Neural progenitor cell (in vitro differentiated cells): ENCODE measurements around the gene STPG1. TPM values are rescaled to one million over a fixed set of nuclear protein-coding genes. Genes with fewer than 3 reads are reported as not detected.
A peak's percentile ranks its signal among the peaks of the same experiment; 100 is the strongest.

ENCODE experiments used
- DNase-seq: peaks from one replicate; pipeline ENCODE4 v3.0.0-alpha.2; 2016; ENCODE audit warnings: low spot score
- H2AFZ ChIP-seq: fragments of 200-600 bp; sonication (generic); replicated peaks from 2 replicates; pipeline ENCODE4 v1.6.1; 2016; ENCODE audit warnings: antibody characterized with exemption
- H3F3A ChIP-seq: fragments of 200-600 bp; sonication (generic); 2 replicates; pipeline ENCODE4 v1.6.1; 2016; ENCODE audit warnings: antibody characterized with exemption, low read depth
- H3K27ac ChIP-seq: fragments of 200-600 bp; sonication (generic); 2 replicates; pipeline ENCODE4 v1.5.1; 2016; ENCODE audit warnings: mild to moderate bottlenecking
- H3K27me3 ChIP-seq: fragments of 200-600 bp; sonication (generic); 2 replicates; pipeline ENCODE4 v1.6.1; 2016; ENCODE audit warnings: mild to moderate bottlenecking, moderate library complexity
- H3K36me3 ChIP-seq: fragments of 200-600 bp; sonication (generic); 2 replicates; pipeline ENCODE4 v1.5.1; 2016
- H3K4me1 ChIP-seq: fragments of 200-600 bp; sonication (generic); 2 replicates; pipeline ENCODE4 v1.6.1; 2016; ENCODE audit warnings: mixed run types
- H3K4me2 ChIP-seq: fragments of 200-600 bp; sonication (generic); 2 replicates; pipeline ENCODE4 v1.6.1; 2016
- H3K4me3 ChIP-seq: fragments of 200-600 bp; sonication (generic); 2 replicates; pipeline ENCODE4 v1.5.1; 2016
- H3K79me2 ChIP-seq: fragments of 200-600 bp; sonication (generic); 2 replicates; pipeline ENCODE4 v1.6.1; 2016; ENCODE audit warnings: low read depth
- H3K9ac ChIP-seq: fragments of 200-600 bp; sonication (generic); 2 replicates; pipeline ENCODE4 v1.6.1; 2016
- H3K9me3 ChIP-seq: fragments of 200-600 bp; sonication (generic); 2 replicates; pipeline ENCODE4 v1.5.1; 2016; ENCODE audit warnings: low read depth
- H4K20me1 ChIP-seq: fragments of 200-600 bp; sonication (generic); 2 replicates; pipeline ENCODE4 v1.6.1; 2016; ENCODE audit warnings: low read depth
- H3K27ac Mint-ChIP-seq: 3 replicates; pipeline ENCODE4 v1.8.0; 2021; ENCODE audit warnings: mixed read lengths
- H3K27me3 Mint-ChIP-seq: 2 replicates; pipeline ENCODE4 v1.8.0; 2022; ENCODE audit warnings: low read depth, mild to moderate bottlenecking, inconsistent platforms, moderate library complexity, mixed read lengths; ENCODE audit not compliant: insufficient read depth
- H3K36me3 Mint-ChIP-seq: 3 replicates; pipeline ENCODE4 v1.8.0; 2021; ENCODE audit warnings: mixed read lengths
- H3K4me1 Mint-ChIP-seq: 3 replicates; pipeline ENCODE4 v1.8.0; 2021; ENCODE audit warnings: mixed read lengths
- H3K4me3 Mint-ChIP-seq: 3 replicates; pipeline ENCODE4 v1.8.0; 2021; ENCODE audit warnings: mild to moderate bottlenecking, moderate library complexity, mixed read lengths
- H3K9me3 Mint-ChIP-seq: 3 replicates; pipeline ENCODE4 v1.8.0; 2020; ENCODE audit warnings: mixed read lengths
- CTCF ChIP-seq: fragments of 200-600 bp; sonication (generic); IDR thresholded peaks from 2 replicates; pipeline ENCODE4 v1.5.1; 2017; ENCODE audit warnings: antibody characterized with exemption, mild to moderate bottlenecking
- EZH2 ChIP-seq: fragments of 200-600 bp; sonication (generic); IDR thresholded peaks from 2 replicates; pipeline ENCODE4 v1.6.1; 2017; ENCODE audit warnings: antibody characterized with exemption, mild to moderate bottlenecking, moderate library complexity
- EZH2phosphoT487 ChIP-seq: fragments of 200-600 bp; sonication (generic); IDR thresholded peaks from 2 replicates; pipeline ENCODE4 v1.6.1; 2017; ENCODE audit warnings: antibody characterized with exemption
- total RNA-seq: library from RNA; depleted of rRNA; stranded (reverse); fragments of >200 nt; gene quantifications from 2 replicates; pipeline ENCODE4 v1.2.3, GENCODE V29; 2015; ENCODE audit warnings: low replicate concordance

The STPG1 gene
- total RNA-seq, 1 donor from 2014 or later, result 15.9 TPM

- no peaks in the 10 kb centered on the region for H3K79me2 ChIP-seq
- Mint-ChIP-seq H3K4me3 (no peak overlapping the region), H3K9me3 (no peaks in the 10 kb centered on the region), H3K4me1 (peaks cover 54% of the 10 kb centered on the region), H3K36me3 (no peaks in the 10 kb centered on the region), H3K27ac (peak overlapping the region; percentile 91), H3K27me3 (peaks cover 20% of the 10 kb centered on the region)
- no peaks in the 10 kb centered on the region for H3K9me3 ChIP-seq
- no peak overlapping the region for H3K4me3 ChIP-seq
- no peak for DNase-seq
- peak overlapping the region; percentile 41 for H3K4me2 ChIP-seq
- no peak overlapping the region for H3K27ac ChIP-seq
- peaks cover 21% of the 10 kb centered on the region for H3K4me1 ChIP-seq
- no peaks in the 10 kb centered on the region for H3K27me3 ChIP-seq
- TF ChIP-seq CTCF, result no peak
- no peaks in the 10 kb centered on the region for H4K20me1 ChIP-seq
- H3K36me3 ChIP-seq, result no peaks in the 10 kb centered on the region
- H3K9ac ChIP-seq, result no peak overlapping the region
- H2AFZ ChIP-seq, result peak overlapping the region; percentile 77
- no peaks in the 10 kb centered on the region for H3F3A ChIP-seq
Observed at GRCh38 chr1:24339996-24340395, 73.6 kb downstream of the STPG1 start.

GRCh38 chr1:24338447-24338846 is 75.1 kb downstream of the STPG1 start:
- Mint-ChIP-seq H3K27me3 (peaks cover 16% of the 10 kb centered on the region), H3K27ac (no peak overlapping the region), H3K36me3 (no peaks in the 10 kb centered on the region), H3K4me1 (peaks cover 58% of the 10 kb centered on the region), H3K4me3 (no peak overlapping the region), H3K9me3 (no peaks in the 10 kb centered on the region)
- TF ChIP-seq EZH2phosphoT487, result no peak
- no peak for TF ChIP-seq CTCF
- TF ChIP-seq EZH2, result no peak
- no peak for DNase-seq
- Histone ChIP-seq H3K4me3 (no peak overlapping the region), H3K4me1 (peaks cover 30% of the 10 kb centered on the region), H4K20me1 (no peaks in the 10 kb centered on the region), H3K9me3 (no peaks in the 10 kb centered on the region), H3K4me2 (no peak overlapping the region), H3K27ac (no peak overlapping the region), H2AFZ (no peak overlapping the region), H3K9ac (no peak overlapping the region), H3F3A (no peaks in the 10 kb centered on the region), H3K79me2 (no peaks in the 10 kb centered on the region), H3K27me3 (no peaks in the 10 kb centered on the region), H3K36me3 (no peaks in the 10 kb centered on the region)

- H2AFZ ChIP-seq, result no peak overlapping the region
- Mint-ChIP-seq H3K27ac (peak overlapping the region; percentile 57), H3K4me1 (peaks cover 56% of the 10 kb centered on the region), H3K36me3 (no peaks in the 10 kb centered on the region), H3K4me3 (no peak overlapping the region), H3K27me3 (peaks cover 13% of the 10 kb centered on the region), H3K9me3 (no peaks in the 10 kb centered on the region)
- H3K4me1 ChIP-seq, result peaks cover 30% of the 10 kb centered on the region
- H3K9ac ChIP-seq, result no peak overlapping the region
- no peaks in the 10 kb centered on the region for H3K36me3 ChIP-seq
- no peaks in the 10 kb centered on the region for H3K27me3 ChIP-seq
- no peak overlapping the region for H3K4me3 ChIP-seq
- H3K9me3 ChIP-seq, result no peaks in the 10 kb centered on the region
- no peaks in the 10 kb centered on the region for H4K20me1 ChIP-seq
- no peak for TF ChIP-seq EZH2phosphoT487
- no peak for TF ChIP-seq CTCF
- TF ChIP-seq EZH2, result no peak
- no peak for DNase-seq
- H3K4me2 ChIP-seq, result no peak overlapping the region
- no peaks in the 10 kb centered on the region for H3K79me2 ChIP-seq
- no peak overlapping the region for H3K27ac ChIP-seq
- H3F3A ChIP-seq, result no peaks in the 10 kb centered on the region
Observed at GRCh38 chr1:24337455-24337854, 76.1 kb downstream of the STPG1 start.
